HFF-Myc (cell line): ENCODE data around the gene CCNDBP1.
A peak's percentile ranks its signal among the peaks of the same experiment; 100 is the strongest.

Source experiments
- DNase-seq: peaks from one replicate; pipeline ENCODE4 v3.0.0-alpha.2; 2011; ENCODE audit warnings: low read depth; ENCODE audit errors: extremely low read depth
- H3K4me3 ChIP-seq: replicated peaks from 2 replicates; pipeline ENCODE4 v1.5.1; 2011; ENCODE audit warnings: low read depth, mild to moderate bottlenecking, control low read depth, low read length
- CTCF ChIP-seq: IDR thresholded peaks from 2 replicates; pipeline ENCODE4 v1.5.1; 2012; ENCODE audit warnings: mild to moderate bottlenecking, low read depth, low read length, control low read depth; ENCODE audit errors: missing control alignments

Gene CCNDBP1

GRCh38 chr15:43206054-43206453, 20.9 kb downstream of the CCNDBP1 start:
- no peak overlapping the region for H3K4me3 ChIP-seq
- no peak for TF ChIP-seq CTCF
- DNase-seq: no peak

- TF ChIP-seq CTCF: no peak
- DNase-seq: no peak
- no peak overlapping the region for H3K4me3 ChIP-seq
Measured at GRCh38 chr15:43207024-43207423, 21.8 kb downstream of the CCNDBP1 start.

DNA sequence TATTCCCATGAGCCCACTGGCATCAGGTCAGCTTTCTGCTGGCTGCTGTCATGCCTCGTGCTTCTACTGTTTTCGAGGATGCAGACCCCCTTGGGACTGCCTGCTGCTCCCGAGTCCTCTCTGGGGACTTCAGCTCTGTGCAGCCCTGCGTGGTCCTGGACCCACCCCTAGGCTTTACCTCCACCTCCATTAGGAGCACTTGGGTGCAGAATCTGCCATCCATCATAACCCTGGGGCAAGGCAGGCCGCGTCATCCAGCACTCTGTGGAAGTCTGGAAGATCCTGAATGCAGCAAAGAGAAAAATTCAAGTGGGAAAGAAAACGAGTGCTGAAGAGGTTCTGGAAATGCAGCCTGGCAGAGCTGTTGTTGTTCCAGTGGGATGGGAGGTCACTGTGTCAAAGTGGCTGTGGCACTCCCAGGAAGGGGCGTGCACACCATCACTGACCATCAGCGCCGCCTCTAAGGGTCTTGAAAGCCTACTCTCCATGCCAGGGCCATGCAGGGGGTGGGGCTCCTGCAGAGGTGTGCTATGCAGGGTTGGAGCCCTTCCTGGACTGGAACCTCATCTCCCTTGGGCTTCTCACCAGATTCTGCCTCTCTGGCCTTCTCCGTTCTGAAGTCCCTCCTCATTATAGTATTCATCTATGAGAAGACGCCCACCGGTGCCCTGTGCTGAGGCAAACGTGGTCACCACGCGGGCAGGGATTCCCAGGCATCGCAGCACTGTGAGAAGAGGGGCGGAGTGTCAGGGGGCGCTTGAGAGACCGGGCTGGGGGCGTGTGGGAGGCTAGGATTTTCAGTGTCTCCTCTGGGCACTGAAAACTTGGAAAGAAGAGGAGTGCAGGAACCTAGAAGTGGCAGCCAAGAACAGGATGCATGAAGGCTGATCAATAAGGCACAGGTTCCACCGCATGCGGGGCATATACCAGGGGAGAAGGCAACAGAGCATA, 23.1 kb downstream of the CCNDBP1 start:
- DNase-seq: no peak
- TF ChIP-seq CTCF: no peak
- H3K4me3 ChIP-seq: no peak overlapping the region

DNA sequence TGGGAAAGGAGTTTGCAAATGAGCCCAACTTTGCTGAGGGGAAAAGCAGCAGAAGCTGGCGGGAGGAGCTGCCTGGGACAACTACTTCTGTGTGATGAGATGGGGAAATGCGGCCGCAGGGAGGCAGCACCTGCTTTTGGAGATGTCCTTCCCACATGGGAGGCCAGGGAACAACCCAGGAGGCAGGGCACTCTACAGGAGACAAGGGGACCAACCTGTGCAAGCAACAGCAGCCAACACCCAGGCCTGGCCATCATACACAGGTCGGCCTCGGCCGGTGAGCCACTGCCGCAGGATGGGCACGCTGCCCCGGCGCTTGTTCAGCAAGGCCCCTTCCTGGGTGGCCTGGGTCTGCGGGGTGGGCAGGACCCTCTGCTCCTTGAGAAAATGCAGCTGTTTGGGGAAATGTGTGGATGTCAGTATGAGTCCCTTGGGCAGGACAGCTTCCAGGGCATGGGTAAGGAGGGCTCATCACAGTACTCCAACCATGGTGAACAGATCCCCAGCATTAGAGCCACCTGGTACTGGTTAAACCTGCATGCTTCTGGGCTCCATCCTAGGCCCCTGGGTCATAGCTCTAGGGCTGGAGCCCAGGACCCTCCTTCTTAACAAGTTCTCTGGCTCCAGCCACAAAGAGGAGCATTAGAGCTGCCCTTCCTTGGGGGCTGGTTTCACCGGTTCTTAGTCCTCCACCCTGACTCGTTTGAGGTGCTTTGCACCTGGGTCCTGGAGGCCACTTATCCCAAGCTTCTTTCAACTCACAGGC, 24.0 kb downstream of the CCNDBP1 start:
- TF ChIP-seq CTCF: peak; percentile 16
- no peak overlapping the region for H3K4me3 ChIP-seq
- no peak for DNase-seq

DNA sequence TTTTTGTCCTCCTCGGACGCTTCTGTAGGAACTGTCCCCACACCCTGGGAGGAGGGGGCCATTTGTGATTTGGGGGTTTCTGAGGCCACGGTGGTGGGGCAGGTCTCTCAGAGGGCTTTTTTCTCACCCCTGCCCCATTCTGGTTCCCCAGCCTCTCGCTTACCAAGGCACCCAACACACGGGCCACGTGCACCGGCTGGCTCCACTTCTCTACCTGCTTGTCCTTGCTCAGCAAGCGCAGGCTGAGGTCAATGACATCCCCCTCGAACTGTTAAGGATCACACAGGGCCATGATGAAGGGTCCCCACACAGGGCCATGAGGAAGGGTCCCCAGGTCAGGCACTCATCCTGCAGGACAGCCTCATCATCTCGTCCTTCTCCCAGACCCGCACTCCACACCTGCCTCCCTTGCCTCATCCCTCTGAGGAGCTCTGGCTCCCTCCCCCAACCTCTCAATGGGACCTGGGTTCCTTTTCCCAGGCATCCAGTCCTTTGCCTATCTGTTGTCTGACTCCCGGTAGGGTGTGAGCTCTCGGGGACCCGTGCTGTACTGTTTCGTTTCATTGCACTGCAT, 25.1 kb downstream of the CCNDBP1 start:
- DNase-seq: no peak
- no peak overlapping the region for H3K4me3 ChIP-seq
- TF ChIP-seq CTCF: no peak

DNA sequence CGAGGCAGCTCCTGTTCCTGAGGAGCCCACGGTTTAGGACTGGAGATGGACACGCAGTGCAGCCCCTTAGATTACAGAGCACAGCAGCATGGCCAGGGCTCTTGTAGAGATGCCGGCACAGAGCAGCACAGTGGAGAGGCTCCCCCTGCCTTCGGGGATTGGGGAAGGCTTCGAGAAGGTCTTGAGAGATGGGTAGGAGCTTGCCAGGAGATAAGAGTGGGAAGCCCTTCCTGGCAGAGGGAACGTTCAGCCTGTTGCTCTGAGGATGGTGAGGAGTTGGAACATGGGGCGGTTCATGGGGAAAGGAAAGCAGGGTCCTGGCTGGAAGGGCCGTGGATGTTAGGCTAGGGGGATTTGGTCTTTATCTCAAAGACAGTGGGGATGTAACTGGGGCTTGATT, 25.6 kb downstream of the CCNDBP1 start:
- no peak overlapping the region for H3K4me3 ChIP-seq
- DNase-seq: no peak
- TF ChIP-seq CTCF: no peak
